Loucy (cell line): Measurements from ENCODE around the gene LCMT1.

ENCODE experiments used
- CTCF ChIP-seq: fragments of 200-600 bp; sonication (generic); conservative IDR thresholded peaks from 2 replicates; pipeline ENCODE4 v1.5.1; 2014; ENCODE audit warnings: mild to moderate bottlenecking, antibody characterized with exemption, low read length
- EZH2phosphoT487 ChIP-seq: fragments of 200-600 bp; IDR thresholded peaks from 2 replicates; pipeline ENCODE4 v1.6.1; 2018; ENCODE audit warnings: antibody characterized with exemption, mild to moderate bottlenecking, moderate library complexity, borderline replicate concordance

DNA sequence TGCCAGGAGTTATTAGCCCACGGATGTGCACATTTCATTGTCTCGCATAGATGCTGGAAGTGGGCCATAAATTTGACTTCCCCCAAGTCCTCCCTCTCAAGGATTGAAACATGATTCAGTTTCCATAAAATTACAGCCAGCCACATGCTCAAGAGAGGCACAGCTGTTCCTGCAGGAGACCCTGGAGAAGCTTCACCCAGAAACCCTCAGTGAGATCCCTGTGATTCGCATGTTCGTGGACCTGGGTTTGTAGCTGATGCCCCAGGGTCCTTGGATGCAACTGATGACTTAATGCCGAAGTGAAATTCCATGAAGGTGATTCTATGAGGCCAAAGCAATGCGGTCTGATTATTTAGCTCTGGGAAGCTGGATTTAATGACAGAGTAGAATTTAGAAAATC is 80.6 kb downstream of the LCMT1 start:
- TF ChIP-seq CTCF, result no peak
- no peak for TF ChIP-seq EZH2phosphoT487
